CD4-positive, alpha-beta T cell (primary cell): ENCODE measurements around the gene ALDOA. TPM values are rescaled to one million over a fixed set of nuclear protein-coding genes. Genes with fewer than 3 reads are reported as not detected.
"Not testable (repeated sequence)": the region's sequence is repeated elsewhere in the genome, so short reads cannot be mapped to it uniquely, and the experiment has no call there.

Experiments
- ATAC-seq: fragments of 200-7000 bp; cut with Tn5 transposase; one replicate; pipeline ENCODE4 v1.10.0; 2022; ENCODE audit warnings: mild to moderate bottlenecking; ENCODE audit not compliant: poor library complexity
- CTCF ChIA-PET: fragments of 350-600 bp; sonication (Branson Sonifier 250); formaldehyde crosslinking; loops from one replicate; lab custom pipeline; 2021; ENCODE audit warnings: antibody characterized with exemption, inconsistent platforms; lab: Charles Lee
- POLR2A ChIA-PET: fragments of 350-600 bp; sonication (Branson Sonifier 250); formaldehyde crosslinking; loops from one replicate; lab custom pipeline; 2021; ENCODE audit warnings: antibody characterized with exemption, inconsistent platforms; lab: Charles Lee
- DNase-seq, 14 experiments: peaks; one replicate each; pipeline ENCODE4 v3.0.0-alpha.2; 2013 to 2020; ENCODE audit warnings: mixed read lengths in 2 of 14
- H3K27ac ChIP-seq, 2 donors: one replicate each; pipeline versions ENCODE4 v1.5.1 to v1.7.0; 2013; ENCODE audit warnings: low read length in 2 of 2, low read depth in 1 of 2, mild to moderate bottlenecking in 1 of 2
- H3K27me3 ChIP-seq, 2 experiments: 1 replicate in 1 of 2; 2 replicates in 1 of 2; pipeline versions ENCODE4 v1.6.1 to v1.7.0; 2013; ENCODE audit warnings: low read length in 2 of 2, control low read depth in 1 of 2, mild to moderate bottlenecking in 1 of 2, moderate library complexity in 1 of 2; ENCODE audit not compliant: insufficient read depth in 2 of 2, control insufficient read depth in 1 of 2
- H3K36me3 ChIP-seq: one replicate; pipeline ENCODE4 v1.6.1; 2013; ENCODE audit warnings: low read length, control low read depth; ENCODE audit not compliant: insufficient read depth
- H3K4me1 ChIP-seq: one replicate; pipeline ENCODE4 v1.6.1; 2013; ENCODE audit warnings: low read length, control low read depth; ENCODE audit not compliant: insufficient read depth
- H3K4me3 ChIP-seq: one replicate; pipeline ENCODE4 v1.5.1; 2013; ENCODE audit warnings: mild to moderate bottlenecking, low read length, moderate library complexity
- H3K9me3 ChIP-seq, 2 experiments: 1 replicate in 1 of 2; 2 replicates in 1 of 2; pipeline versions ENCODE4 v1.6.1 to v1.7.0; 2013; ENCODE audit warnings: low read length in 2 of 2, mild to moderate bottlenecking in 2 of 2, control low read depth in 1 of 2, moderate library complexity in 1 of 2; ENCODE audit not compliant: control insufficient read depth in 1 of 2, insufficient read depth in 1 of 2
- H3K27ac Mint-ChIP-seq: one replicate; pipeline ENCODE4 v1.8.0; 2020; ENCODE audit warnings: mixed read lengths
- H3K27me3 Mint-ChIP-seq: one replicate; pipeline ENCODE4 v1.8.0; 2021; ENCODE audit warnings: mixed read lengths
- H3K36me3 Mint-ChIP-seq: one replicate; pipeline ENCODE4 v1.8.0; 2021; ENCODE audit warnings: low read depth, mixed read lengths
- H3K4me1 Mint-ChIP-seq: one replicate; pipeline ENCODE4 v1.8.0; 2021; ENCODE audit warnings: low read depth, mixed read lengths
- H3K4me3 Mint-ChIP-seq: one replicate; pipeline ENCODE4 v1.8.0; 2020; ENCODE audit warnings: mild to moderate bottlenecking, mixed read lengths
- H3K9me3 Mint-ChIP-seq: one replicate; pipeline ENCODE4 v1.8.0; 2020; ENCODE audit warnings: mixed read lengths
- CTCF ChIP-seq: fragments of 200-600 bp; IDR thresholded peaks from one replicate; pipeline ENCODE4 v1.8.0; 2022; ENCODE audit warnings: antibody characterized with exemption, mild to moderate bottlenecking
- intact Hi-C, 2 experiments: fragments of 100-400 bp; cut with DNase I in 1 of 2; cut with micrococcal nuclease in 1 of 2; formaldehyde crosslinking; loops; one replicate each; pipeline versions ENCODE4 v1.15.1 to v1.9.0; 2023 to 2025; cut with DNase I, micrococcal nuclease
- total RNA-seq, 174 experiments: library from RNA in 2 of 174; stranded (reverse) in 2 of 174; gene quantifications; one replicate each; pipeline ENCODE4 v1.2.3 and lab custom pipeline; 2021 to 2026

Gene ALDOA
- total RNA-seq, 2 experiments from 2014 or later, result 390 to 396 TPM

- Histone ChIP-seq H3K4me1 (peaks cover 40% of the 10 kb centered on the region), H3K4me3 (no peak overlapping the region), H3K27ac (peak overlapping the region in 1 of 2 donors; percentile 30), H3K27me3 (no peaks in the 10 kb centered on the region), H3K36me3 (peaks cover 46% of the 10 kb centered on the region), H3K9me3 (no peaks in the 10 kb centered on the region)
- DNase-seq, result no peak
- intact Hi-C loops, result loop anchor here in 1 of 2 experiments (10.0 kb wide), 1 partner anchor 50 kb away; the partner anchor contains the start of gene ALDOA
- Mint-ChIP-seq H3K4me3 (no peak overlapping the region), H3K27ac (no peak overlapping the region), H3K9me3 (no peaks in the 10 kb centered on the region), H3K36me3 (peaks cover 57% of the 10 kb centered on the region), H3K4me1 (peaks cover 7% of the 10 kb centered on the region), H3K27me3 (no peaks in the 10 kb centered on the region)
- ChIA-PET POLR2A (interaction anchor here (0.9 to 1.5 kb wide), 3 partner anchors 22 to 69 kb away, joined by 3 to 4 read pairs (median 3); partner anchors contain the start of genes CORO1A and TBX6), CTCF (interaction anchor here (0.7 to 1.5 kb wide), 2 partner anchors 22 to 38 kb away, joined by 3 to 4 read pairs; partner anchors contain the start of gene TBX6)
- ATAC-seq, result no peak
- no peak for TF ChIP-seq CTCF
These were observed 48.9 kb downstream of the ALDOA start for GRCh38 chr16:30114411-30114810.

- not testable (repeated sequence) for H3K9me3 ChIP-seq, H3K27me3 Mint-ChIP-seq, H3K9me3 Mint-ChIP-seq, H3K4me3 ChIP-seq, DNase-seq, ATAC-seq, H3K27me3 ChIP-seq, H3K4me3 Mint-ChIP-seq
- peaks cover 11% of the 10 kb centered on the region for H3K4me1 Mint-ChIP-seq
- intact Hi-C loops, result loop anchor here in 1 of 2 experiments (10.0 kb wide), 1 partner anchor 50 kb away; the partner anchor contains the start of gene ALDOA
- peaks cover 50% of the 10 kb centered on the region for H3K36me3 ChIP-seq
- H3K27ac ChIP-seq, result peak overlapping the region; percentile 15 to 30
- peaks cover 41% of the 10 kb centered on the region for H3K4me1 ChIP-seq
- H3K36me3 Mint-ChIP-seq, result peaks cover 61% of the 10 kb centered on the region
- CTCF ChIA-PET, result interaction anchor here (0.7 to 1.5 kb wide), 2 partner anchors 23 to 38 kb away, joined by 3 to 4 read pairs; partner anchors contain the start of gene TBX6
- POLR2A ChIA-PET, result interaction anchor here (1.1 to 1.5 kb wide), 3 partner anchors 22 to 67 kb away, joined by 3 to 5 read pairs (median 4); partner anchors contain the start of genes ALDOA and TBX6
- H3K27ac Mint-ChIP-seq, result peak overlapping the region; percentile 74
These were observed 49.3 kb downstream of the ALDOA start for GRCh38 chr16:30114833-30115232.

- Mint-ChIP-seq H3K27ac (peak overlapping the region; percentile 74), H3K27me3 (no peaks in the 10 kb centered on the region), H3K4me1 (peaks cover 15% of the 10 kb centered on the region), H3K36me3 (peaks cover 64% of the 10 kb centered on the region), H3K4me3 (no peak overlapping the region), H3K9me3 (no peaks in the 10 kb centered on the region)
- intact Hi-C loops, result loop anchor here in 1 of 2 experiments (10.0 kb wide), 1 partner anchor 50 kb away; the partner anchor contains the start of gene ALDOA
- H3K27me3 ChIP-seq, result no peaks in the 10 kb centered on the region
- no peaks in the 10 kb centered on the region for H3K9me3 ChIP-seq
- POLR2A ChIA-PET, result interaction anchor here (1.1 to 1.5 kb wide), 3 partner anchors 23 to 67 kb away, joined by 3 to 5 read pairs (median 4); partner anchors contain the start of genes ALDOA and TBX6
- ATAC-seq (peak; percentile 54), DNase-seq (peak in 6 of 14 experiments; percentile 18 to 58 (median 48))
- CTCF ChIA-PET, result interaction anchor here (1.5 kb wide), 1 partner anchor 23 kb away, joined by 4 read pairs; the partner anchor contains the start of gene TBX6
- peaks cover 50% of the 10 kb centered on the region for H3K36me3 ChIP-seq
- TF ChIP-seq CTCF, result no peak
- no peak overlapping the region for H3K4me3 ChIP-seq
- peak overlapping the region in 1 of 2 donors; percentile 15 for H3K27ac ChIP-seq
- peaks cover 45% of the 10 kb centered on the region for H3K4me1 ChIP-seq
These were observed 49.7 kb downstream of the ALDOA start for GRCh38 chr16:30115238-30115637.
